Chondrocyte (in vitro differentiated cells): ENCODE data around the gene DZIP1. TPM values are rescaled to one million over a fixed set of nuclear protein-coding genes. Genes with fewer than 3 reads are reported as not detected.

Experiments used
- DNase-seq: peaks from one replicate; pipeline ENCODE4 v3.0.0; 2021; ENCODE audit warnings: mixed read lengths, low spot score
- H3K27ac Mint-ChIP-seq: one replicate; pipeline ENCODE4 v1.8.0; 2021; ENCODE audit warnings: mild to moderate bottlenecking, moderate library complexity, mixed read lengths; ENCODE audit not compliant: unreplicated experiment
- H3K27me3 Mint-ChIP-seq: 2 replicates; pipeline ENCODE4 v1.8.0; 2021; ENCODE audit warnings: low read depth, mixed read lengths
- H3K36me3 Mint-ChIP-seq: 2 replicates; pipeline ENCODE4 v1.8.0; 2021; ENCODE audit warnings: low read depth, mixed read lengths
- H3K4me1 Mint-ChIP-seq: 2 replicates; pipeline ENCODE4 v1.8.0; 2021; ENCODE audit warnings: low read depth, mild to moderate bottlenecking, mixed read lengths
- H3K4me3 Mint-ChIP-seq: one replicate; pipeline ENCODE4 v1.8.0; 2021; ENCODE audit warnings: mild to moderate bottlenecking, moderate library complexity, mixed read lengths; ENCODE audit not compliant: unreplicated experiment
- H3K9me3 Mint-ChIP-seq: 2 replicates; pipeline ENCODE4 v1.8.0; 2021; ENCODE audit warnings: low read depth, mixed read lengths
- CTCF ChIP-seq: fragments of 200-600 bp; sonication (generic); IDR thresholded peaks from 2 replicates; pipeline ENCODE4 v1.5.0; 2021; ENCODE audit warnings: antibody characterized with exemption, mild to moderate bottlenecking, moderate library complexity
- total RNA-seq: library from RNA; stranded (reverse); gene quantifications from 3 replicates; pipeline ENCODE4 v1.2.1, GENCODE V29; 2021

DZIP1 gene
- total RNA-seq, 1 donor from 2014 or later = 42.4 TPM

- H3K27ac Mint-ChIP-seq = no peak overlapping the region
- no peak for TF ChIP-seq CTCF
- no peak overlapping the region for H3K4me3 Mint-ChIP-seq
- no peaks in the 10 kb centered on the region for H3K9me3 Mint-ChIP-seq
- H3K4me1 Mint-ChIP-seq = peaks cover 17% of the 10 kb centered on the region
- H3K27me3 Mint-ChIP-seq = no peaks in the 10 kb centered on the region
- DNase-seq = no peak
- H3K36me3 Mint-ChIP-seq = peaks cover 29% of the 10 kb centered on the region
Observed at GRCh38 chr13:95601216-95601615, 43.3 kb downstream of the DZIP1 start.

GRCh38 chr13:95596701-95597100, 47.8 kb downstream of the DZIP1 start:
- no peak for DNase-seq
- Mint-ChIP-seq H3K9me3 (no peaks in the 10 kb centered on the region), H3K4me1 (no peaks in the 10 kb centered on the region), H3K27ac (no peak overlapping the region), H3K4me3 (no peak overlapping the region), H3K36me3 (peaks cover 24% of the 10 kb centered on the region), H3K27me3 (no peaks in the 10 kb centered on the region)
- TF ChIP-seq CTCF = no peak

- Mint-ChIP-seq H3K27me3 (no peaks in the 10 kb centered on the region), H3K4me3 (no peak overlapping the region), H3K27ac (no peak overlapping the region), H3K36me3 (peaks cover 28% of the 10 kb centered on the region), H3K4me1 (no peaks in the 10 kb centered on the region), H3K9me3 (no peaks in the 10 kb centered on the region)
- no peak for TF ChIP-seq CTCF
- no peak for DNase-seq
Observed at GRCh38 chr13:95593462-95593861, 51.0 kb downstream of the DZIP1 start.

DNA sequence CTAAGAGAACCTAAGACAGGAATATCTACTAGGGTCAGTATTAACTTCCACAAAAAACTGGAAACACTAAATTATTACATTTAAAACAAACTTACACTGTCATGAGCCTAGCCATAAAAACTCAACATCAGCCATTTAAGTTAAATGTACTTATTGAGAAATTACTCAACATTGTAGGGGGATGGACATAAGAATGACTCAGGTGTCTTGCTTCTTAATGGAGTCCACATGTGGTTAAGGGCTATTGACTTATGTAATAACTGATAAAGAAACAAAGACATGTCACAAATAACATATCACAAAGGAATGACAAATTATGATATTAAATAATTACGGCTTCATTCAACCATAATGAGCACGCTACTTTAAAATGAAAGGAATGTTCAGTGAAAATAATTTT, 55.8 kb downstream of the DZIP1 start:
- Mint-ChIP-seq H3K36me3 (peaks cover 48% of the 10 kb centered on the region), H3K4me3 (no peak overlapping the region)

GRCh38 chr13:95588134-95588533, 56.4 kb downstream of the DZIP1 start:
- H3K36me3 Mint-ChIP-seq = peaks cover 49% of the 10 kb centered on the region
- no peaks in the 10 kb centered on the region for H3K27me3 Mint-ChIP-seq

More for the DNA sequence above, 55.8 kb downstream of the DZIP1 start:
- no peaks in the 10 kb centered on the region for H3K9me3 Mint-ChIP-seq
- H3K27me3 Mint-ChIP-seq = no peaks in the 10 kb centered on the region
- TF ChIP-seq CTCF = no peak
- no peak for DNase-seq
- H3K4me1 Mint-ChIP-seq = no peaks in the 10 kb centered on the region
- H3K27ac Mint-ChIP-seq = no peak overlapping the region

More at GRCh38 chr13:95588134-95588533, 56.4 kb downstream of the DZIP1 start:
- no peak for TF ChIP-seq CTCF
- Mint-ChIP-seq H3K4me1 (no peaks in the 10 kb centered on the region), H3K4me3 (no peak overlapping the region), H3K27ac (no peak overlapping the region), H3K9me3 (no peaks in the 10 kb centered on the region)
- DNase-seq = no peak
